Mesodermal cell (in vitro differentiated cells): ENCODE measurements around the gene PLCB4.
"Not testable (repeated sequence)": the region's sequence is repeated elsewhere in the genome, so short reads cannot be mapped to it uniquely, and the experiment has no call there.

Experiments used
- H3K27ac ChIP-seq: 2 replicates; pipeline ENCODE4 v1.7.0; 2013; ENCODE audit warnings: mild to moderate bottlenecking, low read depth, low read length, moderate library complexity; ENCODE audit not compliant: severe bottlenecking
- H3K36me3 ChIP-seq: 2 replicates; pipeline ENCODE4 v1.7.1; 2013; ENCODE audit warnings: mild to moderate bottlenecking, low read length, moderate library complexity; ENCODE audit not compliant: control insufficient read depth, insufficient read depth
- H3K4me1 ChIP-seq: one replicate; pipeline ENCODE4 v1.7.1; 2013; ENCODE audit warnings: mild to moderate bottlenecking, low read length; ENCODE audit not compliant: insufficient read depth, control insufficient read depth, poor library complexity, severe bottlenecking
- H3K4me3 ChIP-seq: 2 replicates; pipeline ENCODE4 v1.7.0; 2013; ENCODE audit warnings: low read length, control low read depth, mild to moderate bottlenecking; ENCODE audit not compliant: insufficient read depth, poor library complexity, severe bottlenecking; ENCODE audit errors: extremely low read depth
- H3K9me3 ChIP-seq: 2 replicates; pipeline ENCODE4 v1.7.1; 2013; ENCODE audit warnings: mild to moderate bottlenecking, low read length, moderate library complexity; ENCODE audit not compliant: control insufficient read depth
- WGBS, 2 experiments: methylation state at CpG; one replicate each; pipeline ENCODE4 v1.1.5; 2013; ENCODE audit warnings: missing lambda C conversion rate in 2 of 2; ENCODE audit not compliant: insufficient coverage in 2 of 2; 5-methylcytosine and 5-hydroxymethylcytosine counted together

Gene PLCB4

DNA sequence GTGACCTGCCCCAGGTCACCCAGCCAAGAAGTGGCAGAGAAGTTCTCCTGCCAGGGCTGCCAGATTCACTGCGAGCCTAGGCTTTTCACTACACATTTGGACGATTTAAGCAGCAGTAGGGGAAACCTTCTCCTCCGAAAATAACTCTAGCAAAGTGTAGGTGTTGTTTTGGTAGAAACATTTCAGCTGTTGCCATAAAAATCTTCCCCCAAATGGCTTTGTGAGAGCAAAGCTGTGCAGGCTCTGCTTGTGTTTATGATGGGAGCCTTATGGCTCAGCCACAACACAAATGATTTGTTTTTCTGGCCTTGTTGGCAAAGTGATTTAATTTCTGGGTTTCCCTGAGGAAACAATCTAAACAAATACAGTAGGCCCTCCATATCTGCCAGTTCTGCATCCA is 81.8 kb downstream of the PLCB4 start:
- Histone ChIP-seq H3K9me3 (peaks cover 8% of the 10 kb centered on the region), H3K4me1 (peaks cover 6% of the 10 kb centered on the region), H3K36me3 (peaks cover 2% of the 10 kb centered on the region), H3K4me3 (no peak overlapping the region), H3K27ac (no peak overlapping the region)
- 94 to 100% methylated on average over 1 to 2 of the region's 3 CpGs for WGBS, 2 experiments

DNA sequence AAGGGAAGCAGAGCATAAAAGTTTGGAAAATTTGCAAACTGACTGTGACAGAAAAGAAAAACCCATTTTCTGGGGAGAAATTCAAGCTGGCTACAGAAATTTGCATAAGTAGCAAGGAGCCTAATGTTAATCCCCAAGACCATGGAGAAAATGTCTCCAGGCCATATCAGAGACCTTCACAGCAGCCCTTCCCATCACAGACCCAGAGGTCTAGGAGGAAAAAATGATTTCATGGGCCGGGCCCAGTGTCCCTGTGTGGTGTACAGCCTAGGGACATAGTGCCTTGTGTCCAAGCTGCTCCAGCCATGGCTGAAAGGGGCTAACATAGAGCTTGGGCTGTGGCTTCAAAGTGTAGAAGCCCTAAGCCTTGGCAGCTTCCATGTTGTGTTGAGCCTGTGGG is 83.3 kb downstream of the PLCB4 start:
- not testable (repeated sequence) for H3K9me3 ChIP-seq, H3K36me3 ChIP-seq, H3K27ac ChIP-seq, H3K4me3 ChIP-seq, H3K4me1 ChIP-seq
- WGBS, 2 experiments: 0 to 20% methylated on average over 1 of the region's 1 CpG

DNA sequence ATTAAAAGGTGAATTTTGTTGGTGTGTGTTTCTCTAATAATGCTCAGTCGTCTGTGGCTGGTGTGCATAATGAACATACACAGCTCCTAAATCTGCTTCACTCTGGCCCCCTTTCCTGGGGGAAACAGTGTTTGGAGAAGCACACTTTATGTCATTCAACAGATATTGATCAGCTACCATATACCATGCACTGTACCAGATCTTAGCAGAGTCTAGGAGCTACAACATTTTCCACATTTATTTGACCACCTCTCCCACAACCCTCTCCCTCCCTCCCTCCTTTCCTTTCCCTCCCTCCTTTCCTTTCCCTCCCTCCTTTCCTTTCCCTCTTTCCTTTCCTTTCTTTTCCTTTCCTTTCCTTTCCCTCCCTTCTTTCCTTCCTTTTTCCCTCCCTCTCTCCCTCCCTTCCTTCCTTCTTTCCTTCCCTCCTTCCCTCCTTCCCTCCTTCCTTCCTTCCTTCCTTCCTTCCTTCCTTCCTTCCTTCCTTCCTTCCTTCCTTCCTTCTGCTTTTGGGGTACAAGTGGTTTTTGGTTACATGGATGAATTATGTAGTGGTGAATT is 85.7 kb downstream of the PLCB4 start:
- H3K36me3 ChIP-seq: peaks cover 2% of the 10 kb centered on the region
- no CpG with 5 or more reads among the region's 1 CpG for WGBS, 2 experiments
- H3K4me1 ChIP-seq: no peaks in the 10 kb centered on the region
- no peak overlapping the region for H3K27ac ChIP-seq
- peaks cover 8% of the 10 kb centered on the region for H3K9me3 ChIP-seq
- no peak overlapping the region for H3K4me3 ChIP-seq

DNA sequence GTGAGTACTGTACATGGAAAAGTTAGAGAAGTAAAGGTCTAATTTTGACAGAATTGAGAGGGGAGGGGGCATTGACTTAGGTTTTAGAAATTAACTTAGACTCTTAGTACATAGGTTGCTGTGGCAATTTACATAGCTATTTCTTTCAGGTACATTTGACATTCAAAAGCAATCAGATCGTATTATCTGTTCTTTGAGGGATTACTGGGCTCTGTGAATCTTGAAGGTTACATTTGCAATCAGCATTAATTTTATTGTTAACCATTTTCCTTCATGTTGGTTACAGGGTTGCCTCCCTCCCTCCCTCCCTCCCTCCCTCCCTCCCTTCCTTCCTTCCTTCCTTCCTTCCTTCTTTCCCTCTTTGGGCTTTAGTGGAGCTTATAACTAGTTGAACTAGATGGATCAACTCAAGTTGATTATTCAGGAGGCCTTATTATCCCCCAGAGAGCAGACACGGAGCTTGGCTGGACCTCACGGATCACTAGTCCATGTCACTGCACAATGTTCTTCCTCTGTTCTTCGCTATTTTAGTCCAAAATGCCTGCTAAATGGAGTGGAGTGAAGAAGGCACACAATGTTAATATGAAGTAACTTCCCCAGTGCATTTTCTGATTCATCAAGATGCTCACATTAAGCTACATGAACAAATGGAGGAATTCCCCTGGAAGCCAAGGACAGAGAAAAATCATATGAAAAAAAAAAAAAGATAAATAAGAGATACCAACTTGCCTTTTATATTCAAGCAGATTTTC is 87.8 kb downstream of the PLCB4 start:
- Histone ChIP-seq H3K36me3 (peaks cover 2% of the 10 kb centered on the region), H3K27ac (no peak overlapping the region), H3K4me1 (no peaks in the 10 kb centered on the region), H3K9me3 (peaks cover 8% of the 10 kb centered on the region), H3K4me3 (no peak overlapping the region)
- 77 to 93% methylated on average over 2 to 3 of the region's 4 CpGs for WGBS, 2 experiments

DNA sequence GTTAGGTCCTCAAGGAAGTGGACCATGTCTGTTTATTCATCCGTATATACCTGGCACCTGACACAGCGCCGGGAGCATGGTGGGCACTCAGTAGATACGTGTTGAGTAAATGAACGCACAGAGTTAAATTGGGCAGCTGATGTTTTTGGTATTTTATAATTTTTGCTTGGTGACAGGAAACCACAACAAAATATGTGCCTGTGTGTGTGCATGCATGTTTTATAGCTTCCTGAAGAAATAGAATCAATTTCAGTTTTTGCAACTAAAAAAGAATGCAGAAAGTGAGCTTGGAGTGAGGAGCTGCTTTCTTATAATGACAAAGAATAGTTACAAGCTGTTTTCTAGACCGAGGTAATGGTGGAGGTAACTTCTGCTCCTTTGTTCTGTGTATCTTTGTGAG is 91.4 kb downstream of the PLCB4 start:
- Histone ChIP-seq H3K4me1 (no peaks in the 10 kb centered on the region), H3K27ac (no peak overlapping the region), H3K9me3 (no peaks in the 10 kb centered on the region), H3K36me3 (no peaks in the 10 kb centered on the region), H3K4me3 (no peak overlapping the region)
- WGBS, 2 experiments: 70 to 82% methylated on average over 6 of the region's 6 CpGs

DNA sequence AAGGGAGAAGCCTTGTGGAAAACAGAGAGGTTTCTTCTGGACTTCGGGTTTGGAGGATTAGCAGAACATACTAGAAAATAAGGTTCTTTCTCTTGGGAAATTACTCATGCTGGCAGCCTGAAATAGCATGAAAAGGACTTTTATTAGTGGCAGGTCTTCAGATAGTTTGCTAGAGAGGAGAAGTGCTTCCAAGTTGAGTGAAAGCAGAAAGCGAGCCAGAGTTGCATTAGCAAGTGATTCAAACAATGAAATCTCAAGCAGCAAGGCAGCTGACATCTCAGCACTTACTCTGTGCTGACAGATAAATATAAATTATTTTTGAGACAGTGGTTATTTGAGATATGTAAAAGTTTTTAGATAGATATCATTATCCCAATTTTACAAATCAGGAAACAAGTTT is 91.9 kb downstream of the PLCB4 start:
- Histone ChIP-seq H3K27ac (no peak overlapping the region), H3K4me1 (no peaks in the 10 kb centered on the region), H3K36me3 (no peaks in the 10 kb centered on the region), H3K9me3 (no peaks in the 10 kb centered on the region), H3K4me3 (no peak overlapping the region)
- 76 to 91% methylated on average over 2 of the region's 2 CpGs for WGBS, 2 experiments

DNA sequence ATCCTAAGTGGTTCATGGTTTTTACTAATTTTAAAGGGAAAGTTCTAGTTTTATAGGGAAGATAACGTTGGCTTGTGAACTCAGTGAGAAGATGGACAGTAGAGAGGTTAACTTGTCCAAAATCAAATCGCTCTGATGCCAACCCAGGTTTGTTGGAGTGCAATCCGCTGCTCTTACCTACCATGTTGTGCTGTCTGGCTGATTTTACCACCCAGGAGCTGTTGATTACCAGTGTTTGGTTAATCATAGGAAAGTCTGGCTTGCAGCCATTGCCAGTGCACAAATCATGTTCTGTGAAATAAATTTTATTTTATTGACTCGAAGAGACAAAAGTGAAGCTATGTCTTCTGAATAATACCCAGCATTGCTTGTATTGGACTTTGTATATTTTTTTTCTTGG is 92.4 kb downstream of the PLCB4 start:
- no peaks in the 10 kb centered on the region for H3K9me3 ChIP-seq
- no peaks in the 10 kb centered on the region for H3K36me3 ChIP-seq
- WGBS, 2 experiments: 95% methylated on average over 3 of the region's 4 CpGs; no CpG with 5 or more reads in 1 of the 2 experiments
- H3K4me3 ChIP-seq: no peak overlapping the region
- H3K27ac ChIP-seq: no peak overlapping the region
- H3K4me1 ChIP-seq: no peaks in the 10 kb centered on the region

DNA sequence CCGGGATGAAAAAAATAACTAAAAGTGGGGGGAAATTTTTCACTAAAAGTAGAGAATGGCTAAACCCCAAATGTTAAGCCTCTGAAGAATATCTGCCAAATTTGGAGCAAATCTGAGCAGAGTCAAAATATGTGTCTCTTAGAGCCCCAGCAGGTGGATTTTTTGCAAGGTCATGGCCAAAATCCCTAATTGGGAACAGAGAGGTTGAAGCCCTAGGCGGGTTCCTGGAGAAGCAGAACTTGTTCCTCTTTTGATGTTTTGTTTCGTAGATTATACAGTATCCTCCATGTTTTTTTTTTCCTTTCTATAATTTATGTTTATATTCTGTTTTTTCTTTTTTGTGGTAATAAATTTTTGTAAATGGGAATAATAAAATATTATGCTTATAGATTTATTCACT is 94.4 kb downstream of the PLCB4 start:
- WGBS, 2 experiments: 91% methylated on average over 1 of the region's 3 CpGs; no CpG with 5 or more reads in 1 of the 2 experiments
- Histone ChIP-seq H3K27ac (no peak overlapping the region), H3K4me1 (no peaks in the 10 kb centered on the region), H3K9me3 (no peaks in the 10 kb centered on the region), H3K36me3 (no peaks in the 10 kb centered on the region), H3K4me3 (no peak overlapping the region)

DNA sequence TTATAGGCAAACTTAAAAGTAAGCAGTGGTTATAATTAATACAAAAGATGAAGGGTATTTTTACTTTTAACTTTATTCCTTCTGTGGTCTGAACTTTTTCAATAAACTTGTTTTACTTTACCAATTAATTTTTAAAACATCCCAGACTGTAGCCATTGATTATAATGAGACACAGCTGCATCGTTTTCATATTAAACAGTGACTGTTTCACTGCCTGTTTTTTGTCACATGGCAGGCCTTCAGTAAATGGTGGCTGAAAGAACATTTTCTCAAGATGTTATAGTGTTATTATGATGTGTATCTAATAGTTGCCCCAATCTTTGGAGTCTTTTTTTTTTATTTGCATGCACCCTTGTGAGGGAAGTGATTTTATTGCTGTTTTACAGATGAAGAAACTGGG is 95.1 kb downstream of the PLCB4 start:
- H3K4me1 ChIP-seq: no peaks in the 10 kb centered on the region
- no peaks in the 10 kb centered on the region for H3K9me3 ChIP-seq
- H3K4me3 ChIP-seq: no peak overlapping the region
- H3K27ac ChIP-seq: no peak overlapping the region
- 89 to 92% methylated on average over 1 of the region's 1 CpG for WGBS, 2 experiments
- no peaks in the 10 kb centered on the region for H3K36me3 ChIP-seq

DNA sequence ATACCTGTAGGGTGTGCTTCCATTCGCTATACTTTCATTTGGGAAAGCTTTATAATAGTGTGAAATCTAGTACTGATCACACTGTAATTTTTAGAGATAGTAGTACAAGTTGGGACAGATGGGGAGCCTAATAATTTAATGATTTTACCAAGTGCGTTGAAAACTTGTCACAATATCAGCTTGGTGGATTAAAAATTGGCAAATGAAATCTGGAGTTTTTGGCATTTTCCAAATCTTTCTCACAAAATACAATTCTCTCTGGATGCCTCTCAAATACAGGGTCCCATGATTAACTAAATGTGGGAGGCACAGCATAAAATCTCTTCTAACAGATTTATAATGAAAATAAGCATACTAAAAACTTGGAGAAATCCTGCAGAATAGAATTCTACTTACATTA is 96.4 kb downstream of the PLCB4 start:
- Histone ChIP-seq H3K4me1 (no peaks in the 10 kb centered on the region), H3K27ac (no peak overlapping the region)
- no CpG with 5 or more reads among the region's 2 CpGs for WGBS, 2 experiments

DNA sequence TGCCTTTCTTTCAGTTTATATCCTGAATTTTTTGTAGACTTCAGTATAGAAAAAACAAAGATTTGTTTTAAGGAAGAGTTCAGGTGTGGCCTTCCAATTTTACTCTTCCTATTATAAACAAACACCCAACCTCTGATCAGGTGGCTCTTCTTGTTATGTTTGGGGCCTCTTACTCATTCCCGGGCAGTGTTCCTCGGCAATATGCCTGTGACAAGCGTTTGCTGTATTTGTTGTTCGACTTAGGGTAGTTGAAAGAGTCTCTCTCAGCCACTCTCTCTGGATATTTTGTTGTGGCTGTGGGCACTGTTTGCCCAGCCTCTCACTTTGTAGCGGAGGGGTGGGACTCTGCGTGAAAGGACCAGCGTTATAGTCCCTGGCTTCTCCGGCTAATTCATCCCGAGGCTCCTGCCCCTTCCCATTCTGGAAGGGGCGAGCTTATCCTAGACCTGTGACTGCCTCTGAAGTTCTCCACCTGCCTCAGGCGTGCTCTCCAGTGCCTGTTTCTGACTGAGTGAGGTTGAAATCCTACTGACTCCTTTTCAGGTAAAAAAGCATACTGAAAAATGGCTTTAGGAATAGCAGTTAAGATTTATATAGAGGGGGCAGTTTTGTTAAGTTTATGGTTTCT is 97.4 kb downstream of the PLCB4 start:
- no peaks in the 10 kb centered on the region for H3K36me3 ChIP-seq
- H3K27ac ChIP-seq: no peak overlapping the region
- H3K9me3 ChIP-seq: no peaks in the 10 kb centered on the region
- 78 to 79% methylated on average over 7 to 8 of the region's 11 CpGs for WGBS, 2 experiments
- no peaks in the 10 kb centered on the region for H3K4me1 ChIP-seq
- H3K4me3 ChIP-seq: no peak overlapping the region

More for the DNA sequence above, 96.4 kb downstream of the PLCB4 start:
- Histone ChIP-seq H3K36me3 (no peaks in the 10 kb centered on the region), H3K4me3 (no peak overlapping the region), H3K9me3 (no peaks in the 10 kb centered on the region)
